CD4-positive, alpha-beta T cell treated with Interleukin-12 subunit alpha and Interleukin-12 subunit beta, for 1 hour (primary cell): ENCODE results near the gene CEP41.

ENCODE experiments used
- DNase-seq: peaks from one replicate; pipeline ENCODE4 v3.0.0-alpha.2; 2020

Gene CEP41

GRCh38 chr7:130417213-130417612, 23.6 kb downstream of the CEP41 start:
- no peak for DNase-seq

GRCh38 chr7:130415006-130415405, 25.8 kb downstream of the CEP41 start:
- DNase-seq, result peak; percentile 8

GRCh38 chr7:130413201-130413600, 27.6 kb downstream of the CEP41 start:
- DNase-seq, result no peak

GRCh38 chr7:130410868-130411541, 29.8 kb downstream of the CEP41 start:
- DNase-seq, result no peak

- no peak for DNase-seq
Observed at GRCh38 chr7:130409712-130410072, 31.1 kb downstream of the CEP41 start.

- no peak for DNase-seq
Observed at GRCh38 chr7:130409067-130409711, 31.6 kb downstream of the CEP41 start.

- no peak for DNase-seq
Observed at GRCh38 chr7:130405003-130405402, 35.8 kb downstream of the CEP41 start.

- no peak for DNase-seq
Observed at GRCh38 chr7:130401578-130401977, 39.2 kb downstream of the CEP41 start.

GRCh38 chr7:130401101-130401500, 39.7 kb downstream of the CEP41 start:
- DNase-seq, result no peak

GRCh38 chr7:130400120-130400572, 40.7 kb downstream of the CEP41 start:
- no peak for DNase-seq

- DNase-seq, result no peak
Observed at GRCh38 chr7:130398526-130399090, 42.2 kb downstream of the CEP41 start.

GRCh38 chr7:130397758-130398073, 43.1 kb downstream of the CEP41 start:
- DNase-seq, result no peak

- no peak for DNase-seq
Observed at GRCh38 chr7:130397051-130397757, 43.6 kb downstream of the CEP41 start.

- DNase-seq, result no peak
Observed at GRCh38 chr7:130396109-130396508, 44.7 kb downstream of the CEP41 start.

GRCh38 chr7:130395421-130395820, 45.4 kb downstream of the CEP41 start:
- DNase-seq, result no peak

GRCh38 chr7:130394421-130395195, 46.2 kb downstream of the CEP41 start:
- peak; percentile 34 for DNase-seq

- no peak for DNase-seq
Observed at GRCh38 chr7:130393841-130394411, 46.9 kb downstream of the CEP41 start.

- DNase-seq, result no peak
Observed at GRCh38 chr7:130393101-130393561, 47.7 kb downstream of the CEP41 start.

GRCh38 chr7:130390486-130390885, 50.3 kb downstream of the CEP41 start:
- no peak for DNase-seq

- DNase-seq, result no peak
Observed at GRCh38 chr7:130388671-130389070, 52.1 kb downstream of the CEP41 start.

GRCh38 chr7:130387628-130388403, 53.0 kb downstream of the CEP41 start:
- no peak for DNase-seq

GRCh38 chr7:130387306-130387627, 53.5 kb downstream of the CEP41 start:
- no peak for DNase-seq
